Nephron progenitor cell (in vitro differentiated cells): ENCODE results near the gene APBA1.

Experiments
- DNase-seq: peaks from one replicate; pipeline ENCODE4 v3.0.0; 2021
- H3K27ac Mint-ChIP-seq: 2 replicates; pipeline ENCODE4 v1.8.0; 2021; ENCODE audit warnings: mild to moderate bottlenecking, moderate library complexity, mixed read lengths
- H3K27me3 Mint-ChIP-seq: 2 replicates; pipeline ENCODE4 v1.8.0; 2021; ENCODE audit warnings: mild to moderate bottlenecking, low read depth, mixed read lengths; ENCODE audit not compliant: poor library complexity
- H3K36me3 Mint-ChIP-seq: 2 replicates; pipeline ENCODE4 v1.8.0; 2021; ENCODE audit warnings: low read depth, mixed read lengths
- H3K4me1 Mint-ChIP-seq: 2 replicates; pipeline ENCODE4 v1.8.0; 2021; ENCODE audit warnings: mixed read lengths
- H3K4me3 Mint-ChIP-seq: 2 replicates; pipeline ENCODE4 v1.8.0; 2021; ENCODE audit warnings: mild to moderate bottlenecking, moderate library complexity, mixed read lengths
- H3K9me3 Mint-ChIP-seq: 2 replicates; pipeline ENCODE4 v1.8.0; 2021; ENCODE audit warnings: mild to moderate bottlenecking, moderate library complexity, mixed read lengths
- TF ChIP-seq, protein P1 (sequence below): fragments of 200-600 bp; sonication (generic); IDR thresholded peaks from 2 replicates; pipeline ENCODE4 v1.5.0; 2021; ENCODE audit warnings: antibody characterized with exemption

APBA1 gene

DNA sequence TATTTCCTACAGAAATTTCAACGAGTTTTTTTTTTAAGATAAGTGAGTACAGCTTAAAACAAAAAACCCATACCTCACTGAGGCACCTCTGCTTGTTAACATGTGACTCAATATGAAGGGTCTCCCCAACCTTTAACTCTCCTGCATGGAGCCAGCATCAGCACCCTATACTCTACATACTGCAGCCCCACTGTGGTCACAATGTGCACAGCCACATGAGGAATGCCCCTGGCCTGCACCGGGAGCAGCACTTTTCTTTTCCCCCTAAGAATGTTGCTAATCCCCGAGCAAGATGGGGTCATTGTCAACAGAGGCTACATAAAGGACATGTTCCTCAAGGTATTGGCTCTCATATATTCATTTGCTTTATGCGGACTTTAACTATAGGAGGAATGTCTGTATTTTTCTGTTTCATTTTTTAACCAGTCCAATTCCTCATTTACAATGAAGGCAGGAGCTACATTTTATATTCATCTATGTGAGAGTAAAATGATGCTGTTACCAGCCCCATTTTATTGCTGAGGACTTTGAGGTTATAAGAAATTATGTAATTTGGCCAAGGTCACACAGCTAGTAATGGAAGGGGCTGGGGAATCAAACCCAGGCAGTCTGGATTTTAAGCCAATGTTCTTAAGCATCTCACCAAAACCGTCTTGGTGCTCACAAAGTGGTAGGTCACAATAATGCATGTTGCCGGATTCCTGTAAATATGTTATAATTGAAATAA, 93.0 kb downstream of the APBA1 start:
- Mint-ChIP-seq H3K4me3 (no peak overlapping the region), H3K27ac (no peak overlapping the region), H3K27me3 (peaks cover 12% of the 10 kb centered on the region), H3K9me3 (peaks cover 6% of the 10 kb centered on the region), H3K36me3 (no peaks in the 10 kb centered on the region), H3K4me1 (peaks cover 10% of the 10 kb centered on the region)
- TF ChIP-seq, protein P1, sequence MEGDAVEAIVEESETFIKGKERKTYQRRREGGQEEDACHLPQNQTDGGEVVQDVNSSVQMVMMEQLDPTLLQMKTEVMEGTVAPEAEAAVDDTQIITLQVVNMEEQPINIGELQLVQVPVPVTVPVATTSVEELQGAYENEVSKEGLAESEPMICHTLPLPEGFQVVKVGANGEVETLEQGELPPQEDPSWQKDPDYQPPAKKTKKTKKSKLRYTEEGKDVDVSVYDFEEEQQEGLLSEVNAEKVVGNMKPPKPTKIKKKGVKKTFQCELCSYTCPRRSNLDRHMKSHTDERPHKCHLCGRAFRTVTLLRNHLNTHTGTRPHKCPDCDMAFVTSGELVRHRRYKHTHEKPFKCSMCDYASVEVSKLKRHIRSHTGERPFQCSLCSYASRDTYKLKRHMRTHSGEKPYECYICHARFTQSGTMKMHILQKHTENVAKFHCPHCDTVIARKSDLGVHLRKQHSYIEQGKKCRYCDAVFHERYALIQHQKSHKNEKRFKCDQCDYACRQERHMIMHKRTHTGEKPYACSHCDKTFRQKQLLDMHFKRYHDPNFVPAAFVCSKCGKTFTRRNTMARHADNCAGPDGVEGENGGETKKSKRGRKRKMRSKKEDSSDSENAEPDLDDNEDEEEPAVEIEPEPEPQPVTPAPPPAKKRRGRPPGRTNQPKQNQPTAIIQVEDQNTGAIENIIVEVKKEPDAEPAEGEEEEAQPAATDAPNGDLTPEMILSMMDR: no peak
- DNase-seq: no peak

DNA sequence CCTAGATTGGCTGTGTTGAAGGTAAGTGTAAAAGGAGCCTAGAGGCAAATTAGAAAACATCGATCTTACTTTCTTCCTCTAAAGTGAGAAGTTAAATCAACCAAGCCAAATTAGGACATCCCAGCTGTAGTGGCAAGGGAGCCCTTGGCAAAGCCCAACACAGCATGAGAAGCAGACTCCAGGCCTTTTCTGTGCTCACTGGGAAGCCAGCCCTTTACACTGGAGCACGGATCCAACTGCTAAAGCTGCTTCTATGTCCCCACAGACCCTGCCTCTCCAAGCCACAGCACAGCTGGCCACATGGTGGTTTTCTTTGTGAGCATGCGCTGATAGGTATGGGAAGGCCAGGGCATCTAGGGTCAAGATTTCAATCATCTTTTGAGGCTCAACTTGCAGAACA, 94.1 kb downstream of the APBA1 start:
- no peaks in the 10 kb centered on the region for H3K36me3 Mint-ChIP-seq
- DNase-seq: no peak
- peaks cover 12% of the 10 kb centered on the region for H3K27me3 Mint-ChIP-seq
- peaks cover 10% of the 10 kb centered on the region for H3K4me1 Mint-ChIP-seq
- H3K4me3 Mint-ChIP-seq: no peak overlapping the region
- peaks cover 6% of the 10 kb centered on the region for H3K9me3 Mint-ChIP-seq
- TF ChIP-seq, protein P1: no peak
- no peak overlapping the region for H3K27ac Mint-ChIP-seq

GRCh38 chr9:69577123-69577522, 95.0 kb downstream of the APBA1 start:
- Mint-ChIP-seq H3K9me3 (peaks cover 6% of the 10 kb centered on the region), H3K27ac (no peak overlapping the region), H3K4me1 (peaks cover 16% of the 10 kb centered on the region), H3K36me3 (no peaks in the 10 kb centered on the region), H3K27me3 (peaks cover 11% of the 10 kb centered on the region), H3K4me3 (no peak overlapping the region)
- TF ChIP-seq, protein P1: no peak
- DNase-seq: no peak

DNA sequence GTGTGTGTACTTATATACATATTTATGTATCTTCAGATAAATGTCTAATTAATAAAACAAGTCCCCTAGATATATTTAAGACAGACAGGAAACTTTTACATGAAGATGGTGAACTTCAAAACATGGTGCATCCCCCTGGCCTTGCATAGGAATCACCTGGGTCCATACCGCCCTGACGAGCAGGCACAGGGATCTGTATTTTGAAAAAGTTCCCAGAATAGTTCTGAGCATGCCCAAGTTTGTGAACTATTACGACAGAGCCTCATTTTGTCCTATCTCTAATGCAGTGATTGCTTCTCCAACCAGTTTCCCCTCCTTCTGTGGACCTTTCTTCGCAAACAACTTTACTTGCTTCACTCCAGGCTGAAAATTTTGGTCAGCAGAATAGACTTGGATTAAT, 98.1 kb downstream of the APBA1 start:
- TF ChIP-seq, protein P1: no peak
- H3K9me3 Mint-ChIP-seq: peaks cover 6% of the 10 kb centered on the region
- peaks cover 12% of the 10 kb centered on the region for H3K4me1 Mint-ChIP-seq

GRCh38 chr9:69573651-69574050, 98.5 kb downstream of the APBA1 start:
- no peak for DNase-seq
- H3K4me3 Mint-ChIP-seq: no peak overlapping the region
- TF ChIP-seq, protein P1: no peak
- H3K27me3 Mint-ChIP-seq: peaks cover 12% of the 10 kb centered on the region
- no peak overlapping the region for H3K27ac Mint-ChIP-seq
- H3K9me3 Mint-ChIP-seq: peaks cover 6% of the 10 kb centered on the region
- H3K4me1 Mint-ChIP-seq: peaks cover 12% of the 10 kb centered on the region
- no peaks in the 10 kb centered on the region for H3K36me3 Mint-ChIP-seq

More for the DNA sequence above, 98.1 kb downstream of the APBA1 start:
- no peak overlapping the region for H3K27ac Mint-ChIP-seq
- no peak for DNase-seq
- H3K4me3 Mint-ChIP-seq: no peak overlapping the region
- no peaks in the 10 kb centered on the region for H3K36me3 Mint-ChIP-seq
- H3K27me3 Mint-ChIP-seq: peaks cover 12% of the 10 kb centered on the region

- H3K36me3 Mint-ChIP-seq: no peaks in the 10 kb centered on the region
- H3K27me3 Mint-ChIP-seq: peaks cover 3% of the 10 kb centered on the region
- TF ChIP-seq, protein P1: no peak
- H3K4me3 Mint-ChIP-seq: no peak overlapping the region
- H3K4me1 Mint-ChIP-seq: peaks cover 12% of the 10 kb centered on the region
- no peak overlapping the region for H3K27ac Mint-ChIP-seq
- peaks cover 6% of the 10 kb centered on the region for H3K9me3 Mint-ChIP-seq
- no peak for DNase-seq
These were observed 99.6 kb downstream of the APBA1 start for GRCh38 chr9:69572611-69573010.
